Measurements from ENCODE around the gene MOB2. TPM values are rescaled to one million over a fixed set of nuclear protein-coding genes. Genes with fewer than 3 reads are reported as not detected.

Gene MOB2
- total RNA-seq, 1 experiment from 2014 or later, result 15.1 TPM

DNA sequence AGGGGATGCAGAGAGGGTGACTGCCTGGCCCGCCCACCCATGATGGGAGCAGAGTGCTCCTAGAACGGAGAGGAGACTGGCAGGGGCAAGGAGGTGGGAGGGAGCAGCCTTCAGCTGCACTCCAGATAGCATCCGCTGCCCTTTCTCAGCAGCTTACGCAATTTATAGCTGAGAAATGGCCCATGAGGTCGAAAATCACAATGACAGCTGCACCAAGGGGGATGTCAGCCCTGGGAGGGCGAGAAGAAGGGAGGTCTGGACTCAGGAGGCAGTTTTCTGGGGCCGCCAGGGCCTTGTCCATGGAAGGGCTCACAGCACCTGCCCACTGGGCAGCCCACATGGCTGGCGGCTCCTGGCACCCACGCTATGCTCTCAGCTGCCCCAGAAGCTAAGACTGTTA lies 17.6 kb upstream of the MOB2 start:
- no peak for DNase-seq (ENCODE audit: low read depth)

DNA sequence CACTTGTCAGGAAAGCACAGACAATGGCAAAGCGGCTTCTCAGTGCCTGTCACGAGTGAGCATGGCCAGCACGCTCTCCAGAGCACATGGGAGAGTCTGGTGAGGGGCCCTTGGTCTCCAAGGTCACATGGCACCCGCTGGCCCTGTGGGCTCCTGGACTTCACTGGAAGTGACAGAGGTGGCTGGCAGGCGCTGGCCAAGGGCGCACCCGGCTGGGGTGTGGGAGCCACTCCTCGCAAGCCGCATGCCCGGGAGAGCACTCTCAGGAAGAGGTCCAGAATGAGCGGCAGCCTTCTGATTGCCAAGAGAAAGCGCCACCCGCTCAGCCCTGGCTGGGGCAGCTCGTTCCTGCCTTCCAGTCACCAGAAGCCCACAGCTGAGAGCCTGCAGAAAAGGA lies 17.1 kb upstream of the MOB2 start:
- DNase-seq (ENCODE audit: low read depth), result no peak

GRCh38 chr11:1502954-1503707 lies 16.6 kb upstream of the MOB2 start:
- no peak for DNase-seq (ENCODE audit: low read depth)

DNA sequence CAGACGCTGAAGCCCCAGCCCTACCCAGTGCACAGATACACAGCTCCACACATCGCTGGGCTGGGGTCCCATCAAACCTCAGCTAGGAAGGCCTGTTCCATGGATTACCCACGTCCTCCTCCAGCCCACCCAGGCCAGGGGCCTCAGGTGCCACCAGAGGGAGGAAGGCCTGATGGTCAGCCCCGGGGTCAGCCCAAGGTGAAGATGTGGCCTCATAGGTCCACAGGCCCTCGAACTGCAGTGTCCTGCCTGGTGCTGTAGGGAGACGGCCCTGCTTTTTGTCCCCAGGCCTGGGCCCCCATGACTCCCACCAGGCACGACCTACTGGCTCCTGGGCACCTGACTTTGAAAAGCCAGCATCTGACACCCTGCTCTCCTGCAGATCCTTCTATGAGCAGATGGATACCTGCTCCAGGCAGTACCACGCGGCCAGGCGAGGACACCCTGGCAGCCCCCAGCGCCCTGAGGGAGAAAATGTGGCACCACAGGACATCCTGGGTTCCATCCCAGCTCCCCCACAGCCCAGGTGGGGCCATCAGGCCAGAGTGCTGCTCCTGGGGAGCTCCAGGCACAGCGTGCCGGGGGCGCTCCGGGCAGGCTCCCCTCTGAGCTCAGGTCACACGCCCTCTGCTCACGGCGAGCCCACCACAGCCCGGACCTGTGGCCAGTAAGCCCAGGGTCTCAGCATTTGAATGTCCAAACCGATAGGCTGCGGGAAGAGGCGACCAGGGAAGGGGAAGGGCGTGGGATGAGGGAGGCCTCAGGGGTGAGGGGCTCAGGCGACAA lies 15.8 kb upstream of the MOB2 start:
- no peak for DNase-seq (ENCODE audit: low read depth)

DNA sequence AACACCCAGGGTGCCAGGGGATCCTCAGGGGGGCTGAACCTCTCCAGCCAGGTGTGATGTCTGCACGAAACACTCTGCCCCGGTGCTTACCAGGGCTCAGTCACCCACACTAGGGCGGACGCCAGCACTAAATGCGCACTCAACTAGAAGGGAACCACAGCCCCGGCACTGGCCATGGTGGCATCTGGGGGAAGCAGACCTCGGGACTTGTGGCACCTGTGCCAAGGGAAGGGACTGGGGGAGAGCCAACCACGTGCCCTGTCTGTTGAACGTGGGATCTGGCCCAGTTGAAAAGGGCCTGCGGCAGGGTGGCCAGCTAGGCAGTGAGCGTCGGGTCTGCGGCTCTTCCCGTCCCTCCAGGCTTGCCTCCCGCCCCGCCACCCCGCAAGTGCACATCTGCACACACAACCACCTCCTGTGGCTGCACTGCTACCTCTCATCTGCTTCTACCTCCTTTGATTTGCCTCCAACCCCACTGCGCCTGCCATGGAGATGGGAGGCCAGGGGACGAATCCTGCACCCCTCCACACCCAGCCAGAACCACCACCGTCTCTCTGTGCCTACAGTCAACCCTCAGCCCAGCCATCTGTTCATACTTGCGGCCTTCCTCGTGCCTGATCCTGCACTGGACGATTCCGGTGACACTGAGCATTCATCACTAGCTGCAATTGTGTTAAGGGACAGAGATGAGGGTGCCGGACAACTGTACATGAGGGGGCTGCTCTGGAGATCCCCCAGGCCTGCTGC lies 15.0 kb upstream of the MOB2 start:
- DNase-seq (ENCODE audit: low read depth), result no peak

DNA sequence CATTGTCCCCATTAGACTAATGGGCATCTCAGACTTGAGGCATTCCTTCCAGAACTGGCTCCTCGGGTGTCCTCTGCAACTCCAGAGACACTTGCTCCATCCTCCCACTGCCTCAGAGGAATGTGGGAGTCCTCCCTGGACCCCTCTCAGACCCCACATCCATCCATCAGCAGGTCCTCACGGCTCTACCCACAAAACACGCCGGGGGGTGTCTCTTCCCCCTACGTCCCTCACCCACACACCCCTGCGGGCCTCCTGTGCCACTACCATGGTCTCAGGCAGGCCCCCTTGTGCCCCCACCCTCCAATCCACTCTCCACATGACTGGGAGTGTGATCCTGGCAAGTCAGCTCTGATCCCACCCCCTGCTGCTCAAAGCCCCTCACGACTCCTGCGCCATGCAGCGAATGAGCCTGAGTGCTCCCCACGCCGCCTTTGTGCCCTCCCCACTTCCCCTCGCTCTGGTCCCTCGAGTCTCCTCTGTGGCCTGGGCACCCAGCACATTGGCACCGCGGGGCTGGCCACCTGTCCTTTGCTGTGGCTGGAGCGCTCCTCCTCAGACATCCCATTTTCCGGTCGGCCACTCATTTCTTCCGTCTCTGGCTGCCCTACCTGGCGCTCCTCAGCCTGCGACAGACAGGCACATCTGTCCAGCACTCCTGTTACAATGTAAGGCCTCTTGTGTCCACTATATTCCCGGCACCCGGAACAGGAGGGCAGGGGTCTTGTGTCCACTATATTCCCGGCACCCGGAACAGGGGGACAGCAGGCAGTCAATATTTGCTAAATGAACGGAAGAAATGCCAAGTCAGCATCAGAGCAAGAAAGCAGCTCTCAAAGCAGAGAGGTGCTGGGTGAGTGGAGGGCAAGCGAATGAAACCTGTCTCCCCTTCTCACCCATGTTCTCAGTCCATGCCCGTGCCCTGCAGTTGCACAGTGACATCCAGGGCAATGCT lies 14.2 kb upstream of the MOB2 start:
- no peak for DNase-seq (ENCODE audit: low read depth)

GRCh38 chr11:1499899-1500298 lies 13.3 kb upstream of the MOB2 start:
- no peak for DNase-seq (ENCODE audit: low read depth)

DNA sequence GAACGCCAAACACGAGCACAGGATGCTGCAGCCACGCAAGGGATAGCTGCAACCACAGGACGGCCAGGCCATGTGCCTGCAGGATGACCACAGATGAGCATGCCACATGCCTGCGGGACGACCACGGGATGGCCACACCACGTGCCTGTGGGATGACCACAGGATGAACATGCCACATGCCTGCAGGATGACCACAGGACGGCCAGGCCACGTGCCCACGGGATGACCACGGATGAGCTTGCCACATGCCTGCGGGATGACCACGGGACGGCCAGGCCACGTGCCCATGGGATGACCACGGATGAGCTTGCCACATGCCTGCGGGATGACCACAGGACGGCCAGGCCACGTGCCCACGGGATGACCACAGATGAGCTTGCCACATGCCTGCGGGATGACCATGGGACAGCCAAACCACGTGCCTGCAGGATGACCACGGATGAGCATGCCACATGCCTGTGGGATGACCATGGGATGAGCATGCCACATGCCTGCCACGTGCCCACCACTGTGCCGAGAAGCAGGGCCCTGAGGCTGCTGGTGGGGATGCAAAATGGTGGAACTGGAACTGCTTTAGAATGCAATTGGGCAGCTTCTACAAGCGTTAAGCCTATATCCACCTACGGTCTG lies 12.8 kb upstream of the MOB2 start:
- no peak for DNase-seq (ENCODE audit: low read depth)

DNA sequence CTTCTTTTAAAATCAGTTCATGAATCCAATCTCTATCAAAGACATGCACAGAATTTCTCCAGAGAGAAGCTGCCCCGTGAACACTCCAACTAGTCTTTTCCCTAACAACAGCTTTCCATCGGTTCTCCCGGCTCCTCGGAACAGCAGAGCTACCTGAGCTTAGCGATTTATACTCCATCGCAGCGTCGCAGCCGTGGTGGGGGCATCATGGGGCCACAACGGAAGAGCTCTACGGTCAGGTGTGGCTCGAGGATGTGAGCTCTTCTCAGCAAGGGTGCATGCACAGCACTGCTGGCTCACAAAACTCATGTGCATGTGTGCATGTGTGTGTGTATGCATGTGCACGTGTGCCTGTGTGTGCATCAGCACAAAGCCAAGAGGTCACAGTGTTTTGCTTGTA lies 11.7 kb upstream of the MOB2 start:
- no peak for DNase-seq (ENCODE audit: low read depth)

GRCh38 chr11:1497600-1497999 lies 11.0 kb upstream of the MOB2 start:
- no peak for DNase-seq (ENCODE audit: low read depth)

DNA sequence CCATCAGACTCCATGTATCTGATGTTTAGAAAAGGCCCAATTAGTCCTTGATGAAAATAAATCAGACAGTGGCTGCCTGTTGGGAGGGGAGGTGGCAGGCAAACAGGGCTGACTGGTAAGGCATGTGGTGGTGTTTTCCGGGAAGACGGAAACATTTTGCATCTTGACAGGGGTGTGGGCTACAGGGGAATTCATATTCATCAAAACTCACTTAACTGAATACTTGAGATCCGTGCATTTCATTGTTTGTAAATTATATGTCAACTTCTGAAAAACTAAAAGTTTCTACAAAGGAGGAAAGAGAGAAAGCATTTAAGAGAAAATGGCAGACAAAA lies 10.1 kb upstream of the MOB2 start:
- no peak for DNase-seq (ENCODE audit: low read depth)

DNA sequence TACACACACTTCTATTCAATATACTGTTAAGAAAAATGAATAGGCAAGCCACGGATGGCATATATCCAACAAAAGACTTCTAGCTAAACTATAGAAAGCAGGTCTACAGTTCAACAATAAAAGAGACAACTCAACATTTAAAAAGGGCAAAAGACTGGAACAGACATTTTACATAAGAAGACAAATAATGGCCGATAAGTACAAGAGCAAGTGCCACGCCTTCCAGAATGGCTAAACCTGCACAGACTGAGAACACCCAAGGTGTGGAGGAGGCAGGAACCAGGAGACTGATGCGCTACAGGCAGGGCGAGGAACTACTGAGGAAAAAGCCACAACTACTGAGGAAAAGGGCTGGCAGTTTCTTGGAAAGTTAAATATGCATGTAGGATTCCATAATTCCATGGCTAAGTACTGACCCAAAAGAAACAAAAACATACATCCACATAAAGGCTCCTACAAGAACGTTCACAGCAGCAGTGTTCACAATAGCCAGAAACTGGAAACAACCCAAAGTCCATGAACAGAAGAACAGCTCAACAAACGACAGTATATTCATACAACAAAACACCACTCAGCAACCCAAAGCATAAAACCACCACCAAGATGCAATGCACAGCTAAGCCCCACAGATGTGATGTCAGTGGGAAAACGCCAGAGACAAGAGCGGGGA lies 9.6 kb upstream of the MOB2 start:
- DNase-seq (ENCODE audit: low read depth), result no peak

- no peak for DNase-seq (ENCODE audit: low read depth)
Measured at GRCh38 chr11:1494650-1495049, 8.1 kb upstream of the MOB2 start.

DNA sequence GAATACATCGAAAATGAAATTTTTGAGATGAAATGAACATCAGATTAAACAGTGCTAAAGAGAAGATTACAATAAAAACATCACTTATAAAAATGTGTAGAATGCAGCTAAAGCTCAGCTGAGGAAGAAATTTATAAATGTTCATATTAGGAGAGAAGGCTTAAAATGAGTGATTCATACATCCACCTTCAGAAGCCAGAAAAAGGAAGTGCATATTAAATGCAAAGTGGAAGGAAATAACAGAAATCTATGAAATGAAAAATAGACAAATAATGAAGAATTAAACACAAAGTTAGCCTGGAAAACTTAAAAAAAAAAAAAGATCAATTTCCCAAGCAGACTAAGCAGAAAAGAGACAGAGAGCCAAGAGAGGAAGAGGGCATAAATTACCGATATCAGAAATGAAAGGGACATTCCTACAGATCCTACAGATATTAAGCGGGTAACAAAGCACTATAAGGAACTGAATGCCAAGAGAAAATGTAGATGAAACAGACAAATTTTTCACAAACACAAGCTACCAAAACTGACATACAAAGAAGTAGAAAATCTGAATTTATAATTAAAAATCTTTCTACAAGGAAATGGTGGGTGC lies 7.2 kb upstream of the MOB2 start:
- DNase-seq (ENCODE audit: low read depth), result no peak

- no peak for DNase-seq (ENCODE audit: low read depth)
Measured at GRCh38 chr11:1491379-1491778, 4.8 kb upstream of the MOB2 start.

- DNase-seq (ENCODE audit: low read depth), result no peak
Measured at GRCh38 chr11:1490651-1491050, 4.1 kb upstream of the MOB2 start.

- no peak for DNase-seq (ENCODE audit: low read depth)
Measured at GRCh38 chr11:1488575-1489180, 2.1 kb upstream of the MOB2 start.

DNA sequence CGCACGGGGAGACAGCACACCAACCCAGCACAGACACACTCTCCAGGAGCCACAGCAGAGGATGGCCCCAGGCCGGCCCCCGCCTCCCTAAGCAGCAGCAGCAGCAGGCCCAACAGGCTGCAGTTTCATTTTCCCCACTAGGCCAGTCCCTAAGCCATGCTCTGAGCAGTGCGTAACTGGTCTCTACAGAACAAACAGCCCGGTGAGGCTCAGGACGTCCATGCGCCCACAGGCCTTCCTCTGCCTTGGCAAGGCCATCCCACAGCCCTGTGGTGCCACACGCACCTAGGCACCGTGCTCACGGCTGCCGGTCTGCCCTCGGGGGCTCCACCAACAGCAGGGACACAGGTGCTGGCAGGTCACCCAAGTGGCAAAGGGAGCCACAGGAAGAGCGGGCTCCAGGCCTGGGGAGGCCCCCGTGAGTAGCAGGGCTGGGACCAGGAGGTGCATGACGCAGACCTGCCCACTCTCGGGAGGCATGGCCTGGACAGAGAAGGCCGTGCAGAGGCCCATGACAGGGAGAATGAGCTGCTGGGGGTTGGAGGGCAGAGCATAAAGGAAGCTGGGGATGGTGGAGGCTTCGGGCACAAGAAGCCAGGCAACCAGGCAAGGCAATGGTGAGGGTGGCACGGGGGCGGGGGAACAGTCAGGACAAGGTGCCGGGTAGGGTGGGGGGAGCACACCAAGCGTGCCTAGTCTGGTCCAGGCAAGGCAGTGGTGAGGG lies 1.4 kb upstream of the MOB2 start:
- DNase-seq (ENCODE audit: low read depth), result no peak
